ENCODE results near the gene FZD4. TPM values are rescaled to one million over a fixed set of nuclear protein-coding genes. Genes with fewer than 3 reads are reported as not detected.
A peak's percentile ranks its signal among the peaks of the same experiment; 100 is the strongest.

The FZD4 gene
- total and polyA plus RNA-seq, 8 donors = 20.7 to 27.1 (median 25.5) TPM

GRCh38 chr11:86931548-86932258 is 23.5 kb downstream of the FZD4 start:
- Histone ChIP-seq H3K4me1 (peaks cover 0 to 21% of the 10 kb centered on the region in 2 donors), H3K4me3 (no peak overlapping the region), H3K27me3 (no peaks in the 10 kb centered on the region), H3K9me3 (no peaks in the 10 kb centered on the region), H3K36me3 (no peaks in the 10 kb centered on the region), H3K27ac (no peak overlapping the region)
- peak; percentile 41 for ATAC-seq
- intact Hi-C loops (cut with DNase I) = no loop called here
- no peak for DNase-seq
- no peak for TF ChIP-seq CTCF (IDR thresholded peaks at IDR 0.05)

- Histone ChIP-seq H3K9me3 (no peaks in the 10 kb centered on the region), H3K36me3 (no peaks in the 10 kb centered on the region), H3K4me3 (no peak overlapping the region), H3K27me3 (no peaks in the 10 kb centered on the region), H3K4me1 (peaks cover 0 to 21% of the 10 kb centered on the region in 2 donors), H3K27ac (no peak overlapping the region)
- TF ChIP-seq CTCF (IDR thresholded peaks at IDR 0.05) = no peak
- ATAC-seq = no peak
- intact Hi-C loops (cut with DNase I) = no loop called here
- DNase-seq = no peak
These were observed 24.1 kb downstream of the FZD4 start for GRCh38 chr11:86930957-86931547.

GRCh38 chr11:86926975-86927374 is 28.2 kb downstream of the FZD4 start:
- H3K36me3 ChIP-seq = no peaks in the 10 kb centered on the region
- H3K27me3 ChIP-seq = no peaks in the 10 kb centered on the region
- ATAC-seq (no peak), DNase-seq (no peak)
- H3K4me1 ChIP-seq = peaks cover 0 to 12% of the 10 kb centered on the region in 2 donors
- no peak for TF ChIP-seq CTCF (IDR thresholded peaks at IDR 0.05)
- no peaks in the 10 kb centered on the region for H3K9me3 ChIP-seq
- no peak overlapping the region for H3K4me3 ChIP-seq
- H3K27ac ChIP-seq = no peak overlapping the region
- intact Hi-C loops (cut with DNase I) = no loop called here

GRCh38 chr11:86923999-86924766 is 31.0 kb downstream of the FZD4 start:
- peaks cover 0 to 4% of the 10 kb centered on the region in 2 donors for H3K4me1 ChIP-seq
- H3K4me3 ChIP-seq = no peak overlapping the region
- H3K36me3 ChIP-seq = no peaks in the 10 kb centered on the region
- DNase-seq (no peak), ATAC-seq (no peak)
- H3K27me3 ChIP-seq = no peaks in the 10 kb centered on the region
- TF ChIP-seq CTCF (IDR thresholded peaks at IDR 0.05) = no peak
- intact Hi-C loops (cut with DNase I) = loop anchor here in 1 of 2 donors (5.0 kb wide), 1 partner anchor 52 kb away; no protein-coding TSS in a partner anchor
- H3K27ac ChIP-seq = peak overlapping the region in 1 of 2 donors; percentile 20
- H3K9me3 ChIP-seq = no peaks in the 10 kb centered on the region

- Histone ChIP-seq H3K27ac (no peak overlapping the region), H3K4me1 (peaks cover 0 to 4% of the 10 kb centered on the region in 2 donors), H3K36me3 (no peaks in the 10 kb centered on the region), H3K27me3 (no peaks in the 10 kb centered on the region), H3K9me3 (no peaks in the 10 kb centered on the region), H3K4me3 (no peak overlapping the region)
- DNase-seq (no peak), ATAC-seq (no peak)
- intact Hi-C loops (cut with DNase I) = loop anchor here in 1 of 2 donors (5.0 kb wide), 1 partner anchor 50 kb away; no protein-coding TSS in a partner anchor
- TF ChIP-seq CTCF (IDR thresholded peaks at IDR 0.05) = no peak
These were observed 33.0 kb downstream of the FZD4 start for GRCh38 chr11:86922225-86922624.
